Left lung (tissue), 10 donors: ENCODE data around the gene TTC39A. TPM values are rescaled to one million over a fixed set of nuclear protein-coding genes. Genes with fewer than 3 reads are reported as not detected.

ENCODE experiments used
- ATAC-seq: fragments of 200-7000 bp; cut with Tn5 transposase; one replicate; pipeline ENCODE4 v1.9.1; 2020; ENCODE audit warnings: moderate library complexity
- DNase-seq, 4 donors: peaks; one replicate each; pipeline ENCODE4 v3.0.0-alpha.2; 2013 to 2020
- H3K27ac ChIP-seq, 2 donors: fragments of 200-600 bp; sonication (generic) in 1 of 2; one replicate each; pipeline versions ENCODE4 v1.5.0 to v1.8.0; 2020 to 2021
- H3K27me3 ChIP-seq, 2 donors: fragments of 200-600 bp; sonication (generic) in 1 of 2; one replicate each; pipeline versions ENCODE4 v1.5.0 to v1.8.0; 2020 to 2021
- H3K36me3 ChIP-seq, 2 donors: fragments of 200-600 bp; sonication (generic) in 1 of 2; one replicate each; pipeline versions ENCODE4 v1.5.0 to v1.8.0; 2020 to 2021
- H3K4me1 ChIP-seq, 2 donors: fragments of 200-600 bp; one replicate each; pipeline ENCODE4 v1.8.0; 2021
- H3K4me3 ChIP-seq, 2 donors: fragments of 200-600 bp; sonication (generic) in 1 of 2; one replicate each; pipeline versions ENCODE4 v1.5.0 to v1.8.0; 2020 to 2021; ENCODE audit warnings: mild to moderate bottlenecking in 1 of 2
- H3K9me3 ChIP-seq, 2 donors: fragments of 200-600 bp; sonication (generic) in 1 of 2; one replicate each; pipeline versions ENCODE4 v1.5.0 to v1.8.0; 2020 to 2021
- CTCF ChIP-seq, 2 donors: fragments of 200-600 bp; sonication (generic) in 1 of 2; IDR thresholded peaks; one replicate each; pipeline versions ENCODE4 v1.5.0 to v1.8.0; 2021; ENCODE audit warnings: antibody characterized with exemption in 2 of 2
- intact Hi-C, 2 donors: fragments of 100-400 bp; cut with DNase I; formaldehyde crosslinking; loops; one replicate each; pipeline versions ENCODE4 v1.11.2 to v1.14.2; 2022
- polyA plus RNA-seq, 6 donors: library from polyadenylated mRNA; unstranded; fragments of 120-200 nt; gene quantifications; one replicate each; pipeline ENCODE4 v1.2.1, GENCODE V29; 2013; ENCODE audit not compliant: insufficient read length in 6 of 6
- total RNA-seq, 2 donors: library from RNA; stranded (reverse); fragmentation: NEBNext Ultra II Directional; extraction: Animal tissue kit (Norgen Biotek cat#: 25700); gene quantifications; one replicate each; pipeline ENCODE4 v1.2.1, GENCODE V29; 2021
- donor health status: DM: no; HTN: yes; CAD: no.
- donor health status: DM: no; HTN: no; CAD: no.

The TTC39A gene
- total and polyA plus RNA-seq, 8 donors, result 8.0 to 44.6 (median 10.9) TPM

GRCh38 chr1:51270751-51271150, 59.6 kb downstream of the TTC39A start:
- no peak overlapping the region for H3K4me3 ChIP-seq
- H3K9me3 ChIP-seq, result no peaks in the 10 kb centered on the region
- no peak overlapping the region for H3K27ac ChIP-seq
- H3K36me3 ChIP-seq, result peaks cover 0 to 35% of the 10 kb centered on the region in 2 donors
- DNase-seq (no peak), ATAC-seq (no peak)
- intact Hi-C loops, result no loop called here
- TF ChIP-seq CTCF (IDR thresholded peaks at IDR 0.05), result no peak
- no peaks in the 10 kb centered on the region for H3K27me3 ChIP-seq
- peaks cover 7 to 32% of the 10 kb centered on the region in 2 donors for H3K4me1 ChIP-seq

GRCh38 chr1:51268634-51269033, 61.7 kb downstream of the TTC39A start:
- intact Hi-C loops, result no loop called here

GRCh38 chr1:51266791-51267190, 63.6 kb downstream of the TTC39A start:
- ATAC-seq (no peak), DNase-seq (no peak)
- Histone ChIP-seq H3K4me1 (peaks cover 7 to 64% of the 10 kb centered on the region in 2 donors), H3K27ac (no peak overlapping the region), H3K27me3 (no peaks in the 10 kb centered on the region), H3K36me3 (peaks cover 0 to 20% of the 10 kb centered on the region in 2 donors), H3K9me3 (no peaks in the 10 kb centered on the region), H3K4me3 (no peak overlapping the region)
- TF ChIP-seq CTCF (IDR thresholded peaks at IDR 0.05), result no peak
- intact Hi-C loops, result no loop called here

More at GRCh38 chr1:51268634-51269033, 61.7 kb downstream of the TTC39A start:
- Histone ChIP-seq H3K9me3 (no peaks in the 10 kb centered on the region), H3K27ac (peak overlapping the region in 1 of 2 donors; percentile 35), H3K4me1 (peaks cover 7 to 51% of the 10 kb centered on the region in 2 donors), H3K36me3 (peaks cover 0 to 28% of the 10 kb centered on the region in 2 donors), H3K27me3 (no peaks in the 10 kb centered on the region), H3K4me3 (no peak overlapping the region)
- DNase-seq (no peak), ATAC-seq (no peak)
- no peak for TF ChIP-seq CTCF (IDR thresholded peaks at IDR 0.05)

- Histone ChIP-seq H3K4me1 (peaks cover 7 to 64% of the 10 kb centered on the region in 2 donors), H3K36me3 (peaks cover 0 to 14% of the 10 kb centered on the region in 2 donors), H3K27ac (no peak overlapping the region), H3K27me3 (no peaks in the 10 kb centered on the region), H3K9me3 (no peaks in the 10 kb centered on the region), H3K4me3 (no peak overlapping the region)
- TF ChIP-seq CTCF (IDR thresholded peaks at IDR 0.05), result no peak
- ATAC-seq (no peak), DNase-seq (no peak)
- intact Hi-C loops, result no loop called here
Observed at GRCh38 chr1:51266181-51266580, 64.2 kb downstream of the TTC39A start.

GRCh38 chr1:51265618-51266017, 64.7 kb downstream of the TTC39A start:
- H3K36me3 ChIP-seq, result peaks cover 0 to 9% of the 10 kb centered on the region in 2 donors
- no peak for TF ChIP-seq CTCF (IDR thresholded peaks at IDR 0.05)
- H3K27me3 ChIP-seq, result no peaks in the 10 kb centered on the region
- intact Hi-C loops, result no loop called here
- H3K4me1 ChIP-seq, result peaks cover 7 to 64% of the 10 kb centered on the region in 2 donors
- H3K4me3 ChIP-seq, result no peak overlapping the region
- ATAC-seq (no peak), DNase-seq (no peak)
- H3K27ac ChIP-seq, result peak overlapping the region in 1 of 2 donors; percentile 35
- H3K9me3 ChIP-seq, result no peaks in the 10 kb centered on the region
